GM18909 (cell line): ENCODE results near the gene UROS.

Source experiments
- ATAC-seq: cut with Tn5 transposase; IDR thresholded peaks from one replicate; pipeline ENCODE4 v1.9.1; 2021; ENCODE audit warnings: mild to moderate bottlenecking; ENCODE audit not compliant: unreplicated experiment, poor library complexity

The UROS gene

GRCh38 chr10:125822878-125823662 lies at the start of gene UROS, which contains the start of gene BCCIP:
TSS of gene UROS (minus strand) at chr10:125823258. CDS start at chr10:125816499, 6,759 bp downstream.
TSS of gene BCCIP (plus strand) at chr10:125823546. CDS start at chr10:125823558, 12 bp downstream.
- ATAC-seq: peak; percentile 83

GRCh38 chr10:125871338-125871737 lies 48.3 kb upstream of the UROS start:
- no peak for ATAC-seq

GRCh38 chr10:125868372-125868975 lies 45.4 kb upstream of the UROS start:
- ATAC-seq: peak; percentile 67

- no peak for ATAC-seq
These were observed 43.5 kb upstream of the UROS start for GRCh38 chr10:125866421-125867029.

- ATAC-seq: no peak
These were observed 42.1 kb upstream of the UROS start for GRCh38 chr10:125865120-125865519.

GRCh38 chr10:125859128-125859817 lies 36.2 kb upstream of the UROS start:
- no peak for ATAC-seq

- no peak for ATAC-seq
These were observed 34.2 kb upstream of the UROS start for GRCh38 chr10:125857185-125857760.

GRCh38 chr10:125852487-125852886 lies 29.4 kb upstream of the UROS start:
- ATAC-seq: no peak

GRCh38 chr10:125850766-125851731 lies 28.0 kb upstream of the UROS start:
- no peak for ATAC-seq

- no peak for ATAC-seq
These were observed 26.4 kb upstream of the UROS start for GRCh38 chr10:125849448-125849847.

GRCh38 chr10:125848857-125849256 lies 25.8 kb upstream of the UROS start:
- ATAC-seq: no peak

GRCh38 chr10:125848371-125848770 lies 25.3 kb upstream of the UROS start:
- ATAC-seq: no peak

GRCh38 chr10:125846894-125847293 lies 23.8 kb upstream of the UROS start:
- ATAC-seq: peak; percentile 60

- ATAC-seq: no peak
These were observed 22.6 kb upstream of the UROS start for GRCh38 chr10:125845617-125846016.

- no peak for ATAC-seq
These were observed 21.7 kb upstream of the UROS start for GRCh38 chr10:125844751-125845221.

- no peak for ATAC-seq
These were observed 20.7 kb upstream of the UROS start for GRCh38 chr10:125843603-125844329.

GRCh38 chr10:125840955-125841354 lies 17.9 kb upstream of the UROS start:
- ATAC-seq: no peak

GRCh38 chr10:125840406-125840805 lies 17.3 kb upstream of the UROS start:
- ATAC-seq: no peak
